NCI-H1048 (cell line): Measurements from ENCODE around the gene MORC4.

ENCODE experiments used
- DNase-seq: peaks from one replicate; lab custom pipeline; 2025; lab: John Stamatoyannopoulos, UW

MORC4 gene

DNA sequence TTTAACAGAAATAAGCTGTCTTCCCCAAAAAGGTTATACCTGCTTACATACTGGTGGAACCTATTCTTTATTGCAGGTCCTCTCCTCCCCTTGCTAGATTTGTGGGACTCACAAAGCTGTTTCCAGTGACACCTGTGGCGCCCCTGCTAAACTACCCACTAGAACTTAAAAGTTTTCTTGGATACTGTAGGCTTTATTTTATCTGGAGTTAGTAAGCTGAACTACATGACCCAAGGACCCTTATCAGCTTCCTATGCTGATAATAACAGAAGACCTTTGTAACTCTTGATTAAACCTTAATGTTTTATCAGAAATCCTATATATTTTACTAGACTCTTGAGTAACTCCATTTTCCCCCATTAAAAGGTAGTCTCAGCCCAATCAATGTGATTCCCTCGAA is 47.5 kb downstream of the MORC4 start:
- no peak for DNase-seq

GRCh38 chrX:106952089-106952488 is 47.9 kb downstream of the MORC4 start:
- DNase-seq: no peak

DNA sequence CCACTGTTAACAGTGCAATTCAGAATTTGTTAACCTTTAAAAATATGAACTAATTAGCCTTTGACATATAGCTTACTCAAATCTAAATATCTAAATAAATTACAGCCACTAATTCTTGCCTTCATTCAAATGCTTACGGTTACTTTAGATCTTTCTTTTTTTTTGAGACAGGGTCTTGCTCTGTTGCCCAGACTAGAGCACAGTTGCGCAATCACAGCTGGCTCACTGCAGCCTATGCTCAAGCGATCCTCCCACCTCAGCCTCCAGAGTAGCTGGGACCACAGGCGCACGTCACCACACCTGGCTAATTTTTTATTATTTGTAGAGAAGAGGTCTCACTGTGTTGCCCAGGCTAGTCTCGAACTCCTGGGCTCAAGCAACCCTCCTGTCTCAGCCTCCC is 48.8 kb downstream of the MORC4 start:
- DNase-seq: no peak

- DNase-seq: no peak
Observed at GRCh38 chrX:106950381-106950780, 49.6 kb downstream of the MORC4 start.

DNA sequence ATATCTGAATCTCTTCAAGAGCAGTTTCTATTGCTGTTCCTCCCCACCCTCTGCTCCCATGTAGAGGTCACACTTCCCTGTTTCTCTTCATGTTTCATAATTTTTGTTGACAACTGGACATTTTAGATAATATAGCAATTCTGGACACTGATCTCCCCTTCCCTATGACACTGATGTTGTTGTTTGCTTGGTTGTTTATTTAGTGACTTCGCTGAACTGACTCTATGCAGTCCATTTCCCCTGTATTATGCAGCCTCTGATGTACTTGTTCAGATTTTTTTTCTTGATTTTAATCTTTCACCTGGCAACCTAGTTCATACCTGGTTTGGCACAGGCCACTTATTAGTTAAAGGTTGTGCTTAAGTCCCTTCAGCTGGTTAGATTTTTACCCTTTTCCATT is 50.6 kb downstream of the MORC4 start:
- DNase-seq: no peak

DNA sequence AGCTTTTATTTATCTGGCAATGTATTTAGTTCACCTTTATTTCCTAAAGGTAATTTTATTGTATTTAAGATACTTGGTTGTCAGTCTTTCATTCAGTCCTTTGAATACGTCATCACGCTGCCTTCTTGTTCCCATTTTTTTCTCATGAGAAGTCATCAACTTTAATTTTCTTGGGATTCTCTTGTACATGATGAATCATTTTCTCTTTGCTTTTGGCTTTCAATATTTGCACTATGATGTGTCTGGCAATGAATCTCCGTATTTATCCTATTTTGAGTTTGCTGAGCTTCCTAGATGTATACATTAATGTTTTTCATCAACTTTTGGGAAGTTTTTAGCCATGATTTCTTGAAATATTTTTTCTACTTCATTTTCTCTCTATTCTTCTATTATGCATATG is 51.4 kb downstream of the MORC4 start:
- DNase-seq: no peak

DNA sequence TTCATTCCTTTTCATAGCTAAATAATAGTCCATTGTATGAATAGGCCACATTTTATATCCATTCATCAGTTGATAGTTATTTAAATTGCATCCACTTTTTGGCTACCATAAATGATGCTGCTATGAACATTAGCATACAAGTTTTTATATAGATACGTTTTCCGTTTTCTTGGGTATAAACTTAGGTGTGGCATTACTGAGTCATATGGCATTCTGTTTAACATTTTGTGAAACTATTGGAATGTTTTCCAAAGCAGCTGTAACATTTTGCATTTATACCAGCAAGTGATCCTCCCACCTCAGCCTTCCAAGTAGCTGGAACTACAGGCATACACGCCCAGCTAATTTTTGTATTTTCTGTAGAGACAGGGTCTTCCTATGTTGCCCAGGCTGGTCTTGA is 53.5 kb downstream of the MORC4 start:
- DNase-seq: no peak

DNA sequence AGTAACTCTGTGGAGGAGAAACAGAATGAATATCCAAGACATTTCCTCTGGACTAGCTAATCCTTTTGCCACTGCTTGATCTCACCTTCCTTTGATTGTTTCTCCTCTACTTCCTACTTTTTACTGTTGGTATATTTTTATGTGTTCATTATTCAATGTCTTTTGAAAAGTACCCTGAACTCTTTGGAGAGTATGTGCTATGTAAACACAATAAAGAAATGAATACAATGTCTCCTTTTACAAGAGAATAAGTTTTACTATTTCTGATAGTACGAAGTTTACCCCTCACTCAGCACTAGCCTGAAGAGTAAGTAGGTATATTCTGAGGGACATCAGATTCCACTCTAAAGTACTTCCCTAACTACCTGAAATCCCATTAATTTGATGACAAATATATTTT is 59.9 kb downstream of the MORC4 start:
- DNase-seq: no peak

DNA sequence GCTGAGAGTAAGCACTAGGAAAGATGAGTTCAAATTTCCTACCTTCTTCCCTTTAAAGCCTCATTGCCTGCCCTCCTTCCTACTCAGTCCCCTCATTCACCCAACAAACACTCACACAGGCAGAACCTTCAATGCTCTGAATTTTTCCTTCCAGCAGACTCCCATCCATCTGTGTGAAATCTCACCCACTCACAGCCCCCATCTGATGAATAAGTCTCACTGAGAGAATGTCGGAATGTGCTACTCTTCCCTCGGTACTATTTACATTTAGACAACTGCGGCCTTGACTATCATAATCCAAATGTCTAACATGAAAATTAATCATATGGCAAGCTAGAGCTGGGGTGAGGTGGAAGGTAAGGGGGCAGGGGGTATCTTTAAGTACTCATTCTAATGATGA is 60.4 kb downstream of the MORC4 start:
- DNase-seq: no peak

GRCh38 chrX:106936246-106936645 is 63.8 kb downstream of the MORC4 start:
- DNase-seq: no peak

DNA sequence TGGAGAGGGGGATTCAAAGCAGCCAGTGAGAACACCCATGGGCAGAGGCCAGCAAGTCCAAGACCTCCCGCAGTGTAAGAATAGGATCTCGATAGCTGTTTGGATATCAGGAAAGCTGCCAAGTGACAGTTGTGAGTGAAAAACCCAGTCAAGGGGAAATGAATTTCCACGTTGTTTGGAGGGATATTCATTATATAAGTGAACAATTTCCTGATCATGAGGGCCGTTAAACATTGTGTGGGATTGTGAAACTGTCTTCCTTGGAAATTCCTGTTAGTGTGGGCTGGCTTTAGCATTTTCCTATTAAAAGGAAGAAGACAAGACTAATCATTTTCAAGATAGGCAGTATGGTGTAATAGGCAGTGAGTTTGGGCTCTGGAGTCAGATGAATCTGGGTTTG is 64.8 kb downstream of the MORC4 start:
- DNase-seq: no peak

GRCh38 chrX:106933538-106933961 is 66.5 kb downstream of the MORC4 start:
- DNase-seq: no peak

GRCh38 chrX:106932960-106933537 is 67.0 kb downstream of the MORC4 start:
- no peak for DNase-seq

- DNase-seq: no peak
Observed at GRCh38 chrX:106932492-106932923, 67.5 kb downstream of the MORC4 start.

DNA sequence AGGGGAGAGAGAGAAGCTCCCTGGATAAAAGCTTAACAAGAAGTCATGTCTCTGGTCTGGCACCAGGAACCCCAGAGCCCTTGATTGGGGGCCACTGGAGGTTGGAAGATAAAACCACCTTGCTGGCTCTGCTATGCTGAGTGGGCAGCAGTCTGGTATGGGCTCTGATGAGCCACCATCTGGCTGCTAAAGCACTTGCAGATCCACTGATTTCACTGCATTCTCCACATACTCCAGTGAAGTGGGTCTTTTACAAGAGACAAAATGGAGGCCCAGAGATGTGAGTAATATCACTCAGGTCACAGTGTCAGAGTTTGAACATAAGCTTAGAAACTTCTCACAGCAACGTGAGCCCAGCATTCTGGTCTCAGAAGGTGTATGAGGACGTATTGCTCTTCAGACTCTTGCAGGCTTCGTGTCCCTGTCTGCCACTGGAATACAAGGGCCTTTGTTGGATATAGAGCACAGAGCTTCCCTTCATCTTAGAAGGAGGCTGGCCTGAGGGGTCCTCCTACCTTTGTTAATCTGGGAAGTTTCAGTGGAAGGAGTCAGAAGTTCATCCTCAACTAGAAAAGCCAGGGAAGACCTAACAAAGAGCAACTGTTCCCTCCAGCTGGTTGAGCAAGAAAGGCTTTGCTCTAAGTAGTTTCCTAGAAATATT is 68.1 kb downstream of the MORC4 start:
- DNase-seq: no peak

GRCh38 chrX:106928227-106928626 is 71.8 kb downstream of the MORC4 start:
- no peak for DNase-seq

- DNase-seq: no peak
Observed at GRCh38 chrX:106927700-106928099, 72.3 kb downstream of the MORC4 start.

DNA sequence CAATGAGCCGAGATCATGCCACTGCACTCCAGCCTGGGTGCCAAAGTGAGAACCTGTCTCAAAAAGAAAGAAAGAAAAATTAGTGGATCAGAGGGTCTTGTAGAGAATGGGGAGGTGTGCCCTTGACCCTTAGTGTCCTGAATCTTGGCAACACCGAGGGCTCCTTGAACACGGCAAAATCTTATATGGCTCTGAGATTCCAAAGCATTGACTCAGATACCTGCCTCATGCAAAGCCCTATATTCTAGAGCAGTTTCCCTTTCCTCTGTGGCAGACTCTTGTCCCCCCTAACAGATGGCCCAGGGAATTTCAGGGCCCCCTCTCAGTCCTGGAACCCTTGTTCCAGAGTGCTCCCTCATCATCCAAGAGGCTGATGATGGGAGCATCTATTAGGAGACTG is 73.0 kb downstream of the MORC4 start:
- DNase-seq: no peak

DNA sequence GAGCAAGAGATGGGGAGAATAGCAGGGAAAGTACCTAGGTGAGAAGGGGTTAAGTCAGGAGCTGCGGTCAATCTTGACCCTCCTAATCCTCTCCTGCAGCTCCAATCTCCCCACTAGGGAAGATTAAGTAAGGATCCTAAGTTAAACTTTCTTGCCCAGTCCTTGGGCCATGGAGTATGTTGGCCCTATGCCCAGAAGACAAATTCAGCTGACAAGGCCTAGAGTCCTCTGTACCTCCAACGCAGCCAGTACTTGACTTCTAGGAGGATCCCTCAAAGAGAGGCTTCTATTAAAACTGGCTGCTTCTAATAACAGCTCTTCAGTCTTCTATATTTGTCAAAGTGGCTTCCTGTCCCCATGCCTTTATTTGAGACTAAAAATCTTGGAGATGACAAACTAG is 78.4 kb downstream of the MORC4 start:
- DNase-seq: no peak

DNA sequence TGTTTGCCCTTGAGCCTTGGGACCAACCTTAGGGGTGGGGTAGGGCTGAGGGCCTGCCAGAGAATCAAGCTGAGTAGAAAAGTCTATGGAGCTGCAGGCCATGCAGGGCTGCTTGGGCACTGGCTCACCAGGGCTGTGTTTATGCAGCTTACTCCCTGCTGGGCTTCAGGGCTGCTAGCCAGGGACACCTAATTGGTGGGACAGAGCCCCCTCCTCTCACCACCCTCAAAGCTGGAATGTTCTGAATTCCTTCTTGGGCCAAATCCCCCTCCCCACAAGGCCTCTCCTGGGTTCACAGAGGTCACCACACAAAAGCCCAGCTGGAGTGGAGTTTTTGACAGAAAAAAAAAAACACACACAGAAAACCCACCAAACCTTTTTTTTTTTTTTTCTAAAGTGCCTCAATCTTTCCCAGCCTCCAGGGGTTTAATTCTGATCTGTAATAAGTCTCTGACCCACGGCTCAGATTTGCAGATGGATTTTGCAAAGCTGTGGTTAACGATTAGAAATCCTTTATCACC is 80.0 kb downstream of the MORC4 start, which contains the start of gene CLDN2:
TSS of gene CLDN2 (plus strand) at position 471 of the 521 bp plus-strand sequence. CDS start 7,827 bp downstream, outside the sequence.
- no peak for DNase-seq

- no peak for DNase-seq
Observed at GRCh38 chrX:106917830-106918500, 82.0 kb downstream of the MORC4 start.

GRCh38 chrX:106912864-106913263 is 87.1 kb downstream of the MORC4 start:
- DNase-seq: no peak

DNA sequence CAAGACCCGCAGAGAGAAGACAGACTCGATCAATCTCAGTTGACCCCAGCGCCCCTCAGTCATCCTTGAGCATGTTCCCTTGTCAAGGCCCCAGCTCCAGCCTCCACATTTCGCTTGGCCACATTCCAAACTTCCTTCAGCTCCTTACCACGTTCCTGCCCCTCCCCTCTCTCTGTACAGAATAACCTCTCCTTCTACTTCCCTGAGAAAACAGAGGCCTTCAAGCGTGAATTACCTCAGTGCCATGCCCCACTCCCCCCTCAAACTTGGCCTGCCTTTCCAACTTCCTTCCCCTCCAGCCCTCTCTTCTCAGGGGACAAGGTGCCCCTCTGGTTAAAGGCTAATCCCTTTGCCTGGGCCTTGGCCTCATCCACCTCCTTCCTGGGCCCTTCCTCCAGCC is 93.7 kb downstream of the MORC4 start:
- DNase-seq: no peak
